NCI-H2227 treated with DMSO at 0.1 percent for 48 hours (cell line): ENCODE data around the gene ZFP2.

Experiments
- DNase-seq: peaks from one replicate; lab custom pipeline; 2025; lab: John Stamatoyannopoulos, UW

Gene ZFP2

DNA sequence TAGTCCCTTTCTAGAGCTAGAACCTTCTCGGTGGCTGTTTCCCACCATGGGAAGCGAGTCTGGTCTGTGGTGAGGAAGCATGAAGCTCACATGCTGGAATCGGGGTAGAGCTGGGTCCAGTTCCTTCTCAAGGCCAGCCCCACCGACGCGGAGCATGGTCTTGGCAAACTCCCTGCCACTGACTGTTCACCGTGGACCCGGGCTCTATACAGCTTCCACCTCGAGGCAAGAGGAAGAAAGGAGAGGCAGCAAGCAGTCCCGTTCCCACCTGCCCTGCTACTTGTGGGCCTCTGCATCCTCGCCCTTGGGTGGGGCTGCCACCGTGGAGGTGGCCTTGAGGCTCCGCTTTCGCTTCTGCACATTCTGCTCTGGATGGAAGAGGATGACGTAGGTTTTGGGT, 85.7 kb downstream of the ZFP2 start:
- no peak for DNase-seq
